ENCODE results near the gene AGO1.

DNA sequence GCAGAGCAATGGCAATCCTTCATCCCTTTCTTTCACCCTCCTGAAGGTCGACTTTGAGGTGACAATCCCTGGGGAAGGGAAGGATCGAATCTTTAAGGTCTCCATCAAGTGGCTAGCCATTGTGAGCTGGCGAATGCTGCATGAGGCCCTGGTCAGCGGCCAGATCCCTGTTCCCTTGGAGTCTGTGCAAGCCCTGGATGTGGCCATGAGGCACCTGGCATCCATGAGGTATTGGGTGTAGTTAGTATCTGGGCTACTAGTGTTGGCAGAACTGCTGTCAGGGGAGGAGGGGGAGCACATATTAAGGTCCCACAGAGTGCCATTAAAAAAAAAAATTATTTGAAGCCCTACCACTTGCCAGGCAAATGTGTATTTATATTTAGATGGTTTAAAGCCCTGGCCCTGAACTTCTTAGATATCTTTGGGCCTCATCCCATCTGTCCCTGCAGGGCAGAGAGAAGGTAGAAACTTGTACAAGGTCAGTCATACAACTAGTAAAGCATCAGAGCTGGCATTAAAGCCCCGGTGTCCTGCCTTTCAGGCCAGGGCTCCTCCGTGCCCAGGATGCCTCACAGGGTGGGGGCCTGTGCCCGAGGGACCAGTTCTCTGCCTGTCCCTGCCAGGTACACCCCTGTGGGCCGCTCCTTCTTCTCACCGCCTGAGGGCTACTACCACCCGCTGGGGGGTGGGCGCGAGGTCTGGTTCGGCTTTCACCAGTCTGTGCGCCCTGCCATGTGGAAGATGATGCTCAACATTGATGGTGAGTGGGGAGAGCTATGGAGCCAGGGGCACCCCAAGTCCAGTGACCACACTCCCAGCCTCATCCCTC lies 10.3 kb downstream of the AGO1 start:
- TF ChIP-seq EZH2 (IDR thresholded peaks at IDR 0.05; ENCODE audit: borderline replicate concordance, insufficient read depth, low read depth, low read length, poor library complexity, severe bottlenecking) (no peak), CTCF (IDR thresholded peaks at IDR 0.05) (no peak)
